Epithelial cell of prostate (primary cell): ENCODE results near the gene CCDC85A.

Experiments used
- DNase-seq: peaks from one replicate; pipeline ENCODE4 v3.0.0-alpha.2; 2011; ENCODE audit warnings: low read depth, low spot score
- H3K27ac ChIP-seq: fragments of 450-650 bp; 2 replicates; pipeline ENCODE4 v1.5.1; 2017; ENCODE audit warnings: mild to moderate bottlenecking

The CCDC85A gene

DNA sequence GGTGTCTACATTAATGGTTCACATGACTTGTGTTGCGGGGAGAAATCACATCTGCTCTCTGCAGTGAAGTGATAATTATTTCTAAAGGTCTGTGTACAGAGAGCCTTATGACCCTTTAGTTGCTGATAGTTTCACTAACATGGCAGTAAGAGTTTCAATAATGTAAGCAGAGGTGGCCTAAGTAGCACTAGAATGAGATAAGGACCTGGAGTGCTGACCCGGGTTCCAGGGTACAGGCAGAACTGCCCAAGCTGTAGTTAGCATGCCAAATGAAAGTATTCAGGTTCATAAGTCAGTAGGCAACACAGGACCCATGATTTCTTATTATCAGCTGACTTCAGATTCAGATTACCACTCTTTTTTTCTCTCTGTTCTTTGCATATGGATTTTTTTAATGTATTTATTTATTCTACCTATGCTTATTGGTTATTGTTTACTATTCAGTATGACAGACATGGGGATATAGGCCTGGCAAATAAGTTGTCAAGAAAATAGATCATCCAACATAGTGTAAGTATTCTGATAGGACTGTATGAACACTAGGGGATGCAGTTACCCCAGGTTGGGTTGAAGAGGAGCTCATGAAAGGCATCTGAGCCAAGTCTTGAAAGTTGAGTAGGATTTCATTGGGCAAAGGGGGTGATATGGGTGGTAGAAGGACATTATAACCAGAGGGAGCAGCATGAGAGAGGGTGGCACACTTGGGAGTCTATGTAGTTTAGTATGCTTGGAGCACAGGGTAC lies 105.2 kb downstream of the CCDC85A start:
- no peak overlapping the region for H3K27ac ChIP-seq
- no peak for DNase-seq

DNA sequence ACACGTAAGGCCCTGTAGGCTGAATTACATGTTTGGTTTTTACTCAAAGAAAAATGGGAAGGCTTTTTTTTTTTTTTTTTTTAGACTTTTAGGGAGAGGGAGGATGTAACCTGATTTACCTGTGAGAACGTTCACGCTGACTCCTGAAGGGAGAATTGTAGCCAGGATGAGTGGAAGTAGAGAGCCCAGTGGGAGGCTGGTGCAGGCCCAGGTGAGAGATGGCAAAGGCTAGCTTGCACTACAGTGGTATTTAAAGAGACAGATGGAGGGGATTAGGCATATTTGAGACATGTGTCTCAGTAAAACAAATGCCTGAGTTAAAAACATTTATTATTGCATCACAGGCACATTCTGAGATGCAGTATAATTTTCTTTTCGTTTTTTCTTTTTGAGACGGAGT lies 107.9 kb downstream of the CCDC85A start:
- H3K27ac ChIP-seq: no peak overlapping the region
- DNase-seq: no peak

DNA sequence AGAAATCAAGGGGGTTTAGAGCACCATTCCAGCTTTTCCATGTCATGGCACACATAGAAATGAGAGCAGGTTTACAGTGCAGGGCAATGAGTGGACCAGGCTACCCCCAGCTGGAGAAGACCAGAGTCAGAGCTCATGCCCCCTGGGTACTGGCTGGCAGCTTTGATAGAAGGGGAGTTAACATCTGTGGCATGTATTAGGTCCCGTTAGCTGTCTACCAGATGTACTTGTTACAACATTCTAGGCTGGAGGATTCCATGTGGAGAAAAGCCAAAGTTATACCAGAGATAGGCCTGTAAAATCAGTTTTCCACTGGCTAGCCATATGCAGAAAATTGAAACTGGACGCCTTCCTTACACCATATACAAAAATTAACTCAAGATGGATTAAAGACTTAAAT lies 109.2 kb downstream of the CCDC85A start:
- H3K27ac ChIP-seq: no peak overlapping the region
- no peak for DNase-seq

DNA sequence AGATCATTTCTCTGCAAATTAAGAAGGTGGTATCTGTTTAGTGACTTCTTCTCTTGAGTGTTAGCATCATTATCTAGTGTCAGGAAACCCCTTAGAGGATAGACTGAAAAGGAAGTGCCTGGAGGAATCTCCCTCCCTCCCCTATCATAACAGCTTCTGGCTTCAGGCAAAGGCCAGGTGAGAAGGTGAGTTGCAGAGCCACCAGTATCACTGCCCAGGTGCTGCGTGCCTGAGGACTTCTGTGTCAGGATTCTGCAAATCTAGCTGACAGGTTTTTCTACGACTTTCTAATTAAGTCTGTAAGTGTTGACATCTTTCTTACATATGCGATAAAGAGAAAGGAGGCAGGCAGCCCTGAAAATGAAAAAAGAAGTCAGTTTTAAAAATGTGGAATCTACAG lies 111.9 kb downstream of the CCDC85A start:
- no peak overlapping the region for H3K27ac ChIP-seq
- no peak for DNase-seq

DNA sequence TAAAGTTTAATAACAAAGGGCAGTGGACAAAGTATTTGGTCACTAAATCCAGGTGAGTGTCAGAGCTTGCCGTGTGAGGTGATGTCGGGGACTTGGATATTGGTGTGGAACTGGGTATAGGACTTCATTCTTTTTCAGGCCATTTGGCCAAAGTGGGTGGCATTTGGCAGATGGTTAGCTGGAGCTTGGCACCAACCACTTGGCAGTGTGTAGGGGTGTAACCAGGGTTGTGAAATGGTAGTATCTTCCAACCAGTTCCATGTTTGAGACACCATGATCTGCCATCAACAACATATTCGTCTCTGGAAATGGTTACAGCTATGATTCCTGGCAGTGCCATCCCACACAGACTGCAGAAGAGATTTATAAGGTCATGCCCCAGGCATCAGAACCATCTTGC lies 113.9 kb downstream of the CCDC85A start:
- H3K27ac ChIP-seq: no peak overlapping the region
- DNase-seq: no peak

DNA sequence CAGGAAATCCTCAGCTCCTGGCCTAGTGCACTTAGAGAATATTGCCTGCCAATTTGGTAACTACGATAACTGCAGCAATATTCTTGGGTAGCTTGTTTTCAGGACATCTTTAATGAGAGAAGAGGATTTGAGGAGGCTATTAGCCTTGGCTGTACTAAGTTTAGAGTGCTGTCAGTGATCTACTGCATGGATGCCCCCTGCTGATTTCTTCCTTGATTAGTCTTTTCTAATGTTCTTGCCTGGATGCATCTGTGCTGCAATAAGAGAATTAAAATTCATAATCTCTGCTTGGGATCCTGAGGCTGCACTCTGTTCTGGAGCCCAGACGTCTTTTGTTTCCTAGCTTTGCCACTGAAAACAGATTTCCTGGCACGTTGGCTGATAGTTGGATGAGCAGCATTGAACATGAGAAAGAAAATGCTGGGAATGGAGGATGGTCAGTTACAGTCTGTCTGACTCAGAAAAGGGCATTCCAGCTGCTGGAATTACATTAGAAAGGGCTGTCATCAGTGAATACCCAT lies 115.4 kb downstream of the CCDC85A start:
- H3K27ac ChIP-seq: no peak overlapping the region
- no peak for DNase-seq

DNA sequence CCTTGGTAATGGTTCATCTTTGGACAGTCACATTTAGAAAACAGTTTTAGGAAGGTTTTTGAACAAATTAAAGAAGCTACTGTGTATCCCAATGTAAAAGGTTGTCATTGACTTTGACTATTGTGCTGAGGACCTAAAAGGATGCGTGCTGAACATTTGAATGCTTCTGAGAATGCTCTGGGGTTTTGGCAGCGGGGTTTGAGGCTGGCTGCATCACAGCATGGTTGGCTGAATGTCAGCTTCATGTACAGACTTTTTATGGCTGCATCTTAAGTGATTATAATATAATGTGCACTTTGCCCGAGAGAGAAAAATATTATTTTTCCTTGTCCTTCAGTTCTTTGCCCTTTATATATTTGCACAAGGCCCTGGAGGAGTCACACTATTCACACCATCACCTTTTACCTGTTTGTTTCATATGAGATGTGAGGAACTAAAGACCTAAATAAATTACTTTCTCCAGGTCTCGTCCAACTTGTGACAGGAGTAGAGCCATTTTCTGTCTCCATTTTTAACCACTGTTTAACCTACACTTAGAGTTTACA lies 125.9 kb downstream of the CCDC85A start:
- DNase-seq: no peak
- no peak overlapping the region for H3K27ac ChIP-seq

DNA sequence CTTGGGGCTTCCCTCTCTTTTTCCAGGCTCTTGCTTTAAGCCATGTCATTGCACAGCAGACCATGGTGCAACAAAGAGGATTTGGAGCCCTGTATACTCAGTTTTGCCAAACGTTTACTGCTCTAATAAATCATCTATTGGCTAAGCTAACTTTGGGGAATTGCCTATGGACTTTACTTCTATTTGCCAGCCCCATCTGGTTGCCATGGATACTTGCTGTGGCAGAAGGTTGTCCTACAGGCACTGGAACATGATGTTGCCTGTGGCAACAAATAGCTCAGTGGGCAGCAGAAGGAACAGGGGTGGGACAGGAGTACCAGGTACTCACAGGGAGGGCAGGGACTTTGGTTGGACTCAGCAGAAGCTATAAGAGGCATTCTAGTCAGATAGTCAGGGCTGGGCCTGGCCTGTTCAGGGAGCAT lies 129.7 kb downstream of the CCDC85A start:
- no peak overlapping the region for H3K27ac ChIP-seq
- no peak for DNase-seq

DNA sequence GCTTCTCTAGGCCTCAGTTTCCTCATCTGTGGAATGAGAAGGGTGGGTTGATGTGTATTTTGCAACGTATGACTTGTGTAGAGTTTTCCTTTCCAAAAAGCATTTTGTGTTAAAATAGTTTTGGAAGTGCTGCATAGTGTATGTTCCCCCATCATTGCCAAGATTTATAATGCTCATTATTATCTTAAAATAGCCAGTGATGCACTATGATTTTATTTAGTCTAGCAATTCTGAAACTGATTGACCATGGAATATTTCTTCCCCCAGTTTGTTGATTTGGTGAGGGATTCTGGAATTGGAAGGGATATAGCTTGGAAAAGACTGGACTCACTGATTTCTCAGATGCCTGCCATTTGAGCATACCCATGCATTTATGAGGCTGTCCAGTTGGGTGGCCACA lies 130.6 kb downstream of the CCDC85A start:
- H3K27ac ChIP-seq: no peak overlapping the region
- no peak for DNase-seq

DNA sequence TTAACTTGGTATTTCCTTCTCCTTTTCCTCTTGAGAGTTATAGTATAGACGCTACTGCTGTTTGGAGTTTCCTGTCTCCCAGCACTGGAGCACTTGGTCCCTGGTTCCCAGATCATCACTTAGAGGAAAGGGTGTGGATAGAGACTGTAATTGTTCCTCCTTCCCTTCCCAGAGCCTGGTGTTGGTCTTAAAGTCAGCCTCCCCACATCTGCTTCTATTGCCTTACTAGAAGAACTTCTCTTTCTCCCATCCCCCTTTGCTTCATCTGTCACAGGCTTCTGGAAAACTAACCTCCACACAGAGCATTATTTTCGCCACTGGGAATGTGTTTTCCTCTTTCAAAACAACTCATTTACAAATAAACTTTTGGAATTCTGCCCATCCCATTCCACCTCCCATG lies 131.0 kb downstream of the CCDC85A start:
- no peak overlapping the region for H3K27ac ChIP-seq
- no peak for DNase-seq

DNA sequence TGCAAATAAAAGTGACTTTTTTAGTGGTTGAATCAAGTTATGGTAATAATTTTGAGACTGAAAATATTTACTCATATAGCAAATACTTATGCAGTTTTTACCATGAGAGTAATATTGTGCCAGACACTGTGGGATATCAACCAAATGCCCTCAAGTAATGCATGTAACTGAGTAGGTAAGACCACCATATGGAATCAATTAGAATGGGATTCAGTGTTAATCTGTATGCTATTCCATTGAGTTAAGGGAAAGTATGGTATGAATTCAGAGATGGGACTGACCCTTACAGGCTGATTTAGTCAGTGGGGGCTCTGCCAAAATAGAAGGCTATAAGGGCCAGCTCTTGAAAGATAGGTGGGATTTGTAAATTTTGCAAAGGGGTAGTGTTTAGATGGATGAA lies 131.6 kb downstream of the CCDC85A start:
- no peak for DNase-seq
- H3K27ac ChIP-seq: no peak overlapping the region

DNA sequence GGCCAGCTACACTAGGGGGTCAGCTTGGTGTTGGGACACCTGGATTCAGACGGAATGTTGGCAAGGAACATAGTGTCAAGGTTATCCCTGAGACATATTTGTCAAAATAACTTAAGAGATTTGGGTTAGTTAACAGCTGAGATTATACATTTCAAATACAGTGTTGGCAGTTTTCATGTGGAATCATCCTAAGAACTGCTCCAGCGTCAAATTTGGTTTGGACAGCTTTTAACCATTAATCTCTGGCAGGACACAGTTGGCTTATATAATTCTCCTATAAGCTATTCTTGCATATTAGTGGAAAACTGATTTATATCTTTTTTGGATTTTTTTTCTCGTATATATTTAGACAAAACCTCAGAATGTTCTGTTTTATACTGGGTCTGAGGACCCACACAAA lies 132.2 kb downstream of the CCDC85A start:
- DNase-seq: no peak
- no peak overlapping the region for H3K27ac ChIP-seq

DNA sequence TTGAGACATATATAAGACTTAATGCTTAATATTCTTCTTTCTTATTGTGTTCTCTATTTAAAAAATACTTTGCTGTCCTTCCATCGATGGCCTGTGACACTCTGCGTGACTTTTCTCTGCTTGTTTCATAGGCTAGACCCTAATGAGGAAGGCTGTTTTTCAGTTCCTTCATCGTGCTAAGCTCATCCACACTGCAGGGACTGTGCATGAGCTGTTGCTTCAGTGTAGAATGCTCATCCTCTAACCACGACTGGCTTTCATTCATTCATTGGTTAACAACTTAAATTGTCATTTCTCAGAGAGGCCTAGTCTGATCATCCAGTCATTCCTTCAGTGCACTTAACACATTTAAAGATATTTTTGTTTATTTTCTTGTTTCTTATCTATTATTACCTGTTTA lies 134.4 kb downstream of the CCDC85A start:
- no peak for DNase-seq
- no peak overlapping the region for H3K27ac ChIP-seq

DNA sequence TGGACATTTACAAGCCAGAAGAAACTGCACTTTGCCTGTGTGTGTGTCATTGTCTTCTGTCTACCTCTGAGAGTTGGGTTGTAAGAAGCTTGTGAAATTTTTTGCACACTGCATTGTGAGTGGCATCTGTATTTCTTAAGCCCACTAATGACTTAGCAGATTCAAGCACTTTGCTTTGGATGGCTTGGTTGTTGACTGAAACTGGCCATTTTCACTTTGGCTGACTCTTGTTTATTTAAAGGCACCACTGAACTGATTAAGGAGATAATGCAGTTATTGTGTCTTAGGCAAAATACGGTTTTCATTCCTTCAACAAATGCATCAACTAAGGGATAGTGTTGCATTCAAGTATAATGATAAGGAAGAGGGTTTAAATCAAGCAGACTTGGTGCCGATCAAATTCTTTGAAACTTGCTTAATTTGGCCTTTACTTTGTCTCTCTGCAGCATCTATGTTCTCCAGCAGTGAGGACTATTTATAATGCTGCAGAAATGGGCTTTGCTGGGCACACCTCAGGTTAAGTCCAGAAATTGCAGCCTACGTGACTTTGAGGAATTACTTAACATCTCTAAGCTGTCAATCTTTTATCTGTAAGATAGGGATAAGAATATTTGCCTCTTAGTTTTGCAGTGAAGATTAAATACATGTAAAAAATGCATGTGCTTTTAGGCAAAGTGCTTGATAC lies 142.0 kb downstream of the CCDC85A start:
- no peak overlapping the region for H3K27ac ChIP-seq
- DNase-seq: no peak

DNA sequence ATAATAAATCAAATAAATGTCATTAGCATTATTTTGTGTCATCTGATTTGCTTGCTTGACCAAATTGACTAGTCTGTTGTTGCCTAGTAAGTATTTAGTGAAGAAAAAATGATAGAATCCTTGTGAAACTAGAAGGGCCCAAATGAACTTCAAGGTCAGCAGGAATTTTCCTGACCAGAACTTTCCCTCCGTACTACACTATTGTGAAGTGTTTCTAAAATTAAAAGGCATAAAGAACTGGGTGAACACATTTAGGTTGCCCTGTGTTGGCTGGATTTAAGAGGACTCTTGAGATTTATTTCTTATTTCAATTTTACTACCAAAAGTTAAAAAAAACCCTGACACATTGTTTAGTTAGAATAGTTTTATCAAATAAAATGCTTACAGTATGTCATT lies 142.6 kb downstream of the CCDC85A start:
- no peak for DNase-seq

DNA sequence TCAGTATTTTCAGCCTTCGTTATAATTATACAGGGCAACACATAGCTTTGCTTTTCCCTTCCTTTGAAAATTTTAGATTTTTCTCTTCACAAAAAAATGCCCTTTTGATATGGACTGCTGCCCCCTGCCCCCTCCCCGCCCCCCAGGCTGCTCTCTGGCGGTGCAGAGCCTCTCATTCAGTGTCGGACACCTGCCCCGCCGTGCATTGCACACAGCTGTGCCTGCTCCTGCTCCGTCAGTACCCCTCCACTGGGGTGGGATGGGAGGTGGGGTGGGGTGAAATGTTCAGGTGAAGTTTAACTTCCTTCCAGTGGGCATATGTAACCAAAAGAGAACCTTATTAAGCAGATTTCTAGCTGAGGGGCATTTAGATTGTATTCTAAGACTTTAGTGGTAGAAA lies 148.0 kb downstream of the CCDC85A start:
- DNase-seq: no peak
- no peak overlapping the region for H3K27ac ChIP-seq

More for the DNA sequence above, 142.6 kb downstream of the CCDC85A start:
- H3K27ac ChIP-seq: no peak overlapping the region

DNA sequence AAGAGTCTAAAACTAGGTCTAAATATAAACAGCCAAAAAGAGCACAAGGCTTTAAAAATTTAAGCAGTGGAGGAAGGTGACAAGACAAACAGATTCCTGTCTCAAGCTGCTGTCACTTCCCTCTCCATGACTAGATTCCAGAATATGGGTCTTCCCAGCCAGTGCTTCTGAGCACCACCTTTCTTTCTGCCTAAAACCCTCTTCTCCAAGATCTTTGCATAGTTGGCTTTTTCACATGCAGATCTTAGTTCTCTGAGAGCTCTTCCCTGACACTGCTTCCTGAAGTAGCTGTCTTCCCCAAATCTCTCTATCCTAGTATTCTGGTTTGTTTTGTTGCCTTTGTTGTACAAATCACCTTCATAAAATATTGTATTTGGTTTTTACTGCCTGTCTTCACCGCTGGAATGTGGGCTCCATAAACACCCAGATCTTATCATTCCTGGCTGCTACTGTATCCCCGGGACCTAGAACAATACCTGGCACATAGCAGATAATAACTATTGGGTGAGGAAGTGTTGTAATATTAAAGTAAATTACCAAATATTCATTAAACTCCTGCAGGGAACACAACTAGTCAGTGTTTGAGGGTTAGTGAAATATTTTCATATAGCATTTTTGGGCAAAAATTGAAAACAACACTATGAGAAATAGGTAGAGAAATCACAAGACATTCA lies 150.2 kb downstream of the CCDC85A start:
- H3K27ac ChIP-seq: no peak overlapping the region
- DNase-seq: no peak

DNA sequence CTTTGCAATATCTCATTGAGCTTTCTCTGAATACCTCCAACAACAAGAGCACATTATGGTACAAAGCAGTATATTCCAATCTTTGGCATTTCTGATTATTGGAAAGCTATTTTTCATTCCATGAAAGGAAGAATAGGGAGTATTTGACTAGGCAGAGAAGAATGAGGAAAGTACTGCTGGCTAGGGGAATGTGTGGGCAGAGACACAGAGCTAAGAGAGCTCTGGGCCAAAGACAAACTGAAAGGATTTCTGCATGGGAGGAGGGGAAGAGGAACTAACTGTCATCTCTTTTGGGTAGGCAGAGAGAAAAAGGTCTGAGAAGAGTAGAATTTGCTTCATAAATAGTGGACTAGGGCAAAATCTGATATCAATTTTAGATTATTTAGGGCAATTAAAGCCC lies 150.8 kb downstream of the CCDC85A start:
- DNase-seq: no peak
- H3K27ac ChIP-seq: no peak overlapping the region

DNA sequence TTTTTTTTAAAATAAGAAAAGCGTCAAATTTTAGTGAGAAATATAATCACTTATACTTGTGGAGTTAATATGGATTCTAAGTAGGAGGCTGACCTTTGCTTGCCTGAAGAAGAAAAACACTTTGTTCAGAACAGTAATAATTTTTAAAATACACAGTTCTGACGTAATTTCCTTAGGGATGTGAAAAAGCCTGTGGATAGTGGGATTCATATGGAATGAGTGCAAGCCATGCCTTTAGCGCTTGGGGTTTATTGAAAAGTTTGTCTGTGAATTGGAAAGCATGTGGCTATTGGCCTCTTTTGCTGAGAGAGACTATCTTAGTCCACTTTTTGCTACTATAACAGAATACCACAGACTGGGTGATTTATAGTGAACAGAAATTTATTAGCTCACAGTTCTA lies 151.3 kb downstream of the CCDC85A start:
- DNase-seq: no peak
- no peak overlapping the region for H3K27ac ChIP-seq

DNA sequence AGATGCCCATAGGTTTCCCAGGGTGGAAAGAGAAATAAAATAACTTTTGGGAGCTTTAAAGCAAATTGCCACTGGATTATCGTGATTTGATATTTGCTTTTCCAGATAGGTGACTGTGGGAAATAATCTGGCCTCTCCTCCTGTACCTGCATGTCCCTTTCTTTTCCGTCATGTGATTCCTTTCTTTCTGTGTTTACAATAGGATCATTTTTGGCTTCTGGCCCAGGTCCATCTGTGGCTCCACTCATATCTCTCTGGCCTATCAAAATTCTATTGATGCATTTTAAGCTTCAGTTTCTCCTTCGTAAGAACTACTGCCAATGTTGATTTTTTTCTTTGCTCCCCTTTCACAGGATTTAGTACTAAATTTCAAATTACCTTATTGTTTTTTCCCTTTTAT lies 153.6 kb downstream of the CCDC85A start:
- no peak for DNase-seq
- H3K27ac ChIP-seq: no peak overlapping the region

DNA sequence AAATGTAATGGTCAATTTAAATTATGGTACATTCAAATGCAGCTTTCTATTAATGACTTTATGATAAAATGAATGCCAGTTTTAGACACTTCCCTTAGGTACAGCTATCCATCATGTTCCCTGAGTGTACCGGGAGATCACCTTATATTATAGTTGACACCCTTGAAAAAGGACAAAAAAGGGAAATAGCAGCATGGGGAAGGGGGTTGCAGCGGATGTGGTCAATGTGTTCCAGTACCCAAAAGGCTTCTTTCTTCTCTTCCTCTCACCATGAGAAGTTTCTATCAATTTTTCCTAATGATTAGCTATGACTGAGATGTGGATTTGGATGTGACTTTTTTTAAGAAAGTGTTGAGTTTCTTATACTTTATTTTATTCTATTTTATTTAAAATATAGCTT lies 154.4 kb downstream of the CCDC85A start:
- H3K27ac ChIP-seq: no peak overlapping the region
- no peak for DNase-seq
